T-cell (primary cell): ENCODE measurements around the gene PXDN. TPM values are rescaled to one million over a fixed set of nuclear protein-coding genes. Genes with fewer than 3 reads are reported as not detected.

Experiments
- ATAC-seq, 4 experiments: fragments of 200-7000 bp in 3 of 4; fragments of 150-1000 bp in 1 of 4; cut with Tn5 transposase; replicated peaks in 1 of 4; 1 replicate in 3 of 4; 2 replicates in 1 of 4; pipeline ENCODE4 v1.10.0; 2021; ENCODE audit warnings: moderate library complexity in 3 of 4, mild to moderate bottlenecking in 2 of 4, moderate number of reproducible peaks in 1 of 4
- CTCF ChIA-PET, 2 donors: fragments of 300-600 bp; sonication (Branson Sonifier 250); formaldehyde crosslinking; loops; one replicate each; lab custom pipeline; 2022; ENCODE audit warnings: antibody characterized with exemption in 2 of 2; lab: Charles Lee
- POLR2A ChIA-PET, 2 donors: fragments of 300-600 bp; sonication (Branson Sonifier 250); formaldehyde crosslinking; loops; one replicate each; lab custom pipeline; 2022; ENCODE audit warnings: antibody characterized with exemption in 2 of 2; lab: Charles Lee
- DNase-seq, 35 experiments: peaks; one replicate each; pipeline versions ENCODE4 v3.0.0 to v3.0.0-alpha.2; 2013 to 2023
- H3K27ac ChIP-seq: one replicate; pipeline ENCODE4 v1.5.1; 2013; ENCODE audit warnings: low read length
- H3K27me3 ChIP-seq, 2 experiments: replicated peaks in 1 of 2; 1 replicate in 1 of 2; 2 replicates in 1 of 2; pipeline versions ENCODE4 v1.6.1 to v1.7.0; 2013; ENCODE audit warnings: low read length in 1 of 2, mixed read lengths in 1 of 2; ENCODE audit not compliant: control insufficient read depth in 2 of 2, insufficient read depth in 2 of 2; ENCODE audit errors: extremely low read depth in 1 of 2
- H3K36me3 ChIP-seq, 2 donors: 1 replicate in 1 of 2; 2 replicates in 1 of 2; pipeline versions ENCODE4 v1.6.1 to v1.7.0; 2013; ENCODE audit warnings: low read length in 1 of 2; ENCODE audit not compliant: control insufficient read depth in 2 of 2, insufficient read depth in 1 of 2; ENCODE audit errors: extremely low read depth in 1 of 2
- H3K4me1 ChIP-seq, 2 experiments: 1 replicate in 1 of 2; 2 replicates in 1 of 2; pipeline versions ENCODE4 v1.6.1 to v1.7.0; 2013; ENCODE audit warnings: low read length in 2 of 2, mixed read lengths in 1 of 2; ENCODE audit not compliant: insufficient read depth in 2 of 2, control insufficient read depth in 1 of 2; ENCODE audit errors: extremely low read depth in 1 of 2
- H3K4me3 ChIP-seq, 2 donors: 1 replicate in 1 of 2; 2 replicates in 1 of 2; pipeline versions ENCODE4 v1.5.1 to v1.7.0; 2013; ENCODE audit warnings: mild to moderate bottlenecking in 2 of 2, low read length in 1 of 2, moderate library complexity in 1 of 2; ENCODE audit not compliant: control insufficient read depth in 1 of 2; ENCODE audit errors: extremely low read depth in 1 of 2
- H3K9me3 ChIP-seq: 2 replicates; pipeline ENCODE4 v1.7.0; 2013
- H3K27ac Mint-ChIP-seq, 2 donors: one replicate each; pipeline ENCODE4 v1.8.0; 2020 to 2021; ENCODE audit warnings: mild to moderate bottlenecking in 2 of 2, mixed read lengths in 2 of 2
- H3K27me3 Mint-ChIP-seq, 2 donors: one replicate each; pipeline ENCODE4 v1.8.0; 2021 to 2022; ENCODE audit warnings: mixed read lengths in 2 of 2
- H3K36me3 Mint-ChIP-seq: one replicate; pipeline ENCODE4 v1.8.0; 2021; ENCODE audit warnings: mixed read lengths
- H3K4me1 Mint-ChIP-seq, 3 donors: one replicate each; pipeline ENCODE4 v1.8.0; 2020 to 2022; ENCODE audit warnings: mixed read lengths in 3 of 3, mild to moderate bottlenecking in 1 of 3
- H3K4me3 Mint-ChIP-seq, 3 donors: one replicate each; pipeline ENCODE4 v1.8.0; 2020 to 2022; ENCODE audit warnings: mild to moderate bottlenecking in 3 of 3, mixed read lengths in 3 of 3, moderate library complexity in 3 of 3
- H3K9me3 Mint-ChIP-seq, 3 donors: one replicate each; pipeline ENCODE4 v1.8.0; 2020 to 2022; ENCODE audit warnings: mixed read lengths in 3 of 3
- WGBS: methylation state at CpG from one replicate; pipeline ENCODE4 v1.1.5; 2013; ENCODE audit warnings: missing lambda C conversion rate; ENCODE audit not compliant: insufficient coverage; 5-methylcytosine and 5-hydroxymethylcytosine counted together
- total RNA-seq, 35 experiments: library from RNA in 6 of 35; stranded (reverse) in 6 of 35; fragments of 120-200 nt in 1 of 35; gene quantifications; one replicate each; pipeline versions ENCODE4 v1.2.1 to v1.2.4 and lab custom pipeline; 2013 to 2026

PXDN gene
- total RNA-seq, 5 donors from 2014 or later (not counting 1 experiment from before 2014, with no cell fraction given): 0.21 to 5.4 (median 1.3) TPM

- ATAC-seq (no peak), DNase-seq (no peak)
- Mint-ChIP-seq H3K27ac (no peak overlapping the region), H3K27me3 (no peaks in the 10 kb centered on the region), H3K36me3 (no peaks in the 10 kb centered on the region), H3K9me3 (no peaks in the 10 kb centered on the region), H3K4me3 (no peak overlapping the region), H3K4me1 (no peaks in the 10 kb centered on the region)
- Histone ChIP-seq H3K4me1 (no peaks in the 10 kb centered on the region), H3K36me3 (no peaks in the 10 kb centered on the region), H3K9me3 (no peaks in the 10 kb centered on the region), H3K4me3 (no peak overlapping the region), H3K27me3 (peaks cover 0 to 21% of the 10 kb centered on the region in 2 experiments), H3K27ac (no peak overlapping the region)
- CTCF ChIA-PET: no interaction called here
- 84% methylated on average over 10 of the region's 18 CpGs for WGBS
- POLR2A ChIA-PET: no interaction called here
Measured at GRCh38 chr2:1674766-1675397, 69.4 kb downstream of the PXDN start.

- Mint-ChIP-seq H3K9me3 (no peaks in the 10 kb centered on the region), H3K4me3 (no peak overlapping the region), H3K27me3 (no peaks in the 10 kb centered on the region), H3K4me1 (no peaks in the 10 kb centered on the region), H3K36me3 (no peaks in the 10 kb centered on the region), H3K27ac (no peak overlapping the region)
- 86% methylated on average over 6 of the region's 9 CpGs for whole genome bisulfite sequencing
- Histone ChIP-seq H3K4me3 (no peak overlapping the region), H3K9me3 (no peaks in the 10 kb centered on the region), H3K27me3 (peaks cover 0 to 21% of the 10 kb centered on the region in 2 experiments), H3K4me1 (no peaks in the 10 kb centered on the region), H3K36me3 (no peaks in the 10 kb centered on the region), H3K27ac (no peak overlapping the region)
- DNase-seq (no peak), ATAC-seq (no peak)
- CTCF ChIA-PET: no interaction called here
- POLR2A ChIA-PET: no interaction called here
Measured at GRCh38 chr2:1674276-1674675, 70.0 kb downstream of the PXDN start.

- ATAC-seq: no peak
Measured at GRCh38 chr2:1673160-1673944, 71.0 kb downstream of the PXDN start.

GRCh38 chr2:1672738-1673137 lies 71.6 kb downstream of the PXDN start:
- ATAC-seq (no peak), DNase-seq (no peak)
- Mint-ChIP-seq H3K4me1 (no peaks in the 10 kb centered on the region), H3K27ac (no peak overlapping the region), H3K9me3 (no peaks in the 10 kb centered on the region), H3K4me3 (no peak overlapping the region), H3K27me3 (no peaks in the 10 kb centered on the region), H3K36me3 (no peaks in the 10 kb centered on the region)
- CTCF ChIA-PET: interaction anchor here in 1 of 2 donors (0.6 kb wide), 1 partner anchor 34 kb away, joined by 5 read pairs; no protein-coding TSS in a partner anchor
- no peaks in the 10 kb centered on the region for H3K36me3 ChIP-seq
- peaks cover 0 to 19% of the 10 kb centered on the region in 2 experiments for H3K27me3 ChIP-seq
- H3K27ac ChIP-seq: no peak overlapping the region
- POLR2A ChIA-PET: no interaction called here
- H3K4me1 ChIP-seq: no peaks in the 10 kb centered on the region
- no peaks in the 10 kb centered on the region for H3K9me3 ChIP-seq
- no peak overlapping the region for H3K4me3 ChIP-seq
- 60% methylated on average over 5 of the region's 5 CpGs for WGBS

More at GRCh38 chr2:1673160-1673944, 71.0 kb downstream of the PXDN start:
- no peaks in the 10 kb centered on the region for H3K36me3 ChIP-seq
- no peak overlapping the region for H3K27ac ChIP-seq
- H3K4me1 ChIP-seq: no peaks in the 10 kb centered on the region
- Mint-ChIP-seq H3K9me3 (no peaks in the 10 kb centered on the region), H3K27ac (no peak overlapping the region), H3K4me1 (no peaks in the 10 kb centered on the region), H3K4me3 (no peak overlapping the region), H3K27me3 (no peaks in the 10 kb centered on the region), H3K36me3 (no peaks in the 10 kb centered on the region)
- DNase-seq: no peak
- CTCF ChIA-PET: interaction anchor here in 1 of 2 donors (0.6 kb wide), 1 partner anchor 34 kb away, joined by 5 read pairs; no protein-coding TSS in a partner anchor
- no peaks in the 10 kb centered on the region for H3K9me3 ChIP-seq
- POLR2A ChIA-PET: no interaction called here
- H3K27me3 ChIP-seq: peaks cover 0 to 21% of the 10 kb centered on the region in 2 experiments
- no peak overlapping the region for H3K4me3 ChIP-seq
- WGBS: 89% methylated on average over 13 of the region's 18 CpGs

GRCh38 chr2:1671916-1672315 lies 72.4 kb downstream of the PXDN start:
- Mint-ChIP-seq H3K36me3 (no peaks in the 10 kb centered on the region), H3K27ac (no peak overlapping the region), H3K4me3 (no peak overlapping the region), H3K9me3 (no peaks in the 10 kb centered on the region), H3K27me3 (no peaks in the 10 kb centered on the region), H3K4me1 (no peaks in the 10 kb centered on the region)
- ChIA-PET POLR2A (no interaction called here), CTCF (no interaction called here)
- ATAC-seq (no peak), DNase-seq (no peak)
- no peak overlapping the region for H3K27ac ChIP-seq
- H3K9me3 ChIP-seq: no peaks in the 10 kb centered on the region
- peaks cover 0 to 11% of the 10 kb centered on the region in 2 experiments for H3K27me3 ChIP-seq
- H3K36me3 ChIP-seq: no peaks in the 10 kb centered on the region
- no peak overlapping the region for H3K4me3 ChIP-seq
- WGBS: no CpG with 5 or more reads among the region's 3 CpGs
- H3K4me1 ChIP-seq: no peaks in the 10 kb centered on the region

GRCh38 chr2:1670636-1671035 lies 73.7 kb downstream of the PXDN start:
- 47% methylated on average over 2 of the region's 6 CpGs for WGBS
- POLR2A ChIA-PET: no interaction called here

More at GRCh38 chr2:1670636-1671035, 73.7 kb downstream of the PXDN start:
- Mint-ChIP-seq H3K27ac (no peak overlapping the region), H3K27me3 (no peaks in the 10 kb centered on the region), H3K4me3 (no peak overlapping the region), H3K36me3 (no peaks in the 10 kb centered on the region), H3K4me1 (no peaks in the 10 kb centered on the region), H3K9me3 (no peaks in the 10 kb centered on the region)
- H3K4me1 ChIP-seq: no peaks in the 10 kb centered on the region
- peaks cover 0 to 3% of the 10 kb centered on the region in 2 experiments for H3K27me3 ChIP-seq
- no peak overlapping the region for H3K4me3 ChIP-seq
- DNase-seq (no peak), ATAC-seq (no peak)
- H3K27ac ChIP-seq: no peak overlapping the region
- no peaks in the 10 kb centered on the region for H3K9me3 ChIP-seq
- CTCF ChIA-PET: no interaction called here
- H3K36me3 ChIP-seq: no peaks in the 10 kb centered on the region
